NCI-H82 treated with DMSO at 0.1 percent for 48 hours (cell line): Measurements from ENCODE around the gene GNG4.
"Not testable (repeated sequence)": the region's sequence is repeated elsewhere in the genome, so short reads cannot be mapped to it uniquely, and the experiment has no call there.

Experiments used
- DNase-seq: peaks from one replicate; lab custom pipeline; 2025; ENCODE audit not compliant: unreplicated experiment; lab: John Stamatoyannopoulos, UW

GNG4 gene

GRCh38 chr1:235628316-235629005 is 21.1 kb downstream of the GNG4 start:
- no peak for DNase-seq

- DNase-seq: no peak
Observed at GRCh38 chr1:235625831-235626230, 23.8 kb downstream of the GNG4 start.

GRCh38 chr1:235625340-235625739 is 24.2 kb downstream of the GNG4 start:
- DNase-seq: no peak

GRCh38 chr1:235624721-235625333 is 24.8 kb downstream of the GNG4 start:
- DNase-seq: no peak

- no peak for DNase-seq
Observed at GRCh38 chr1:235622936-235623779, 26.4 kb downstream of the GNG4 start.

GRCh38 chr1:235619149-235619548 is 30.4 kb downstream of the GNG4 start:
- DNase-seq: not testable (repeated sequence)

GRCh38 chr1:235617808-235618207 is 31.8 kb downstream of the GNG4 start:
- DNase-seq: no peak

GRCh38 chr1:235617140-235617539 is 32.4 kb downstream of the GNG4 start:
- DNase-seq: no peak

- no peak for DNase-seq
Observed at GRCh38 chr1:235614442-235614954, 35.1 kb downstream of the GNG4 start.

- no peak for DNase-seq
Observed at GRCh38 chr1:235613602-235614001, 36.0 kb downstream of the GNG4 start.

- no peak for DNase-seq
Observed at GRCh38 chr1:235612761-235613160, 36.8 kb downstream of the GNG4 start.

- DNase-seq: no peak
Observed at GRCh38 chr1:235610157-235610556, 39.4 kb downstream of the GNG4 start.

- DNase-seq: no peak
Observed at GRCh38 chr1:235608278-235608677, 41.3 kb downstream of the GNG4 start.

- no peak for DNase-seq
Observed at GRCh38 chr1:235607284-235607683, 42.3 kb downstream of the GNG4 start.

GRCh38 chr1:235601104-235601503 is 48.5 kb downstream of the GNG4 start:
- DNase-seq: no peak

- DNase-seq: no peak
Observed at GRCh38 chr1:235599536-235599935, 50.0 kb downstream of the GNG4 start.

- peak; percentile 30 for DNase-seq
Observed at GRCh38 chr1:235597867-235598553, 51.6 kb downstream of the GNG4 start.

- DNase-seq: no peak
Observed at GRCh38 chr1:235595079-235595478, 54.5 kb downstream of the GNG4 start.

- DNase-seq: not testable (repeated sequence)
Observed at GRCh38 chr1:235594281-235594895, 55.2 kb downstream of the GNG4 start.

GRCh38 chr1:235588916-235589515 is 60.6 kb downstream of the GNG4 start:
- no peak for DNase-seq
